IMR-90 (cell line): Measurements from ENCODE around the gene ME3. TPM values are rescaled to one million over a fixed set of nuclear protein-coding genes. Genes with fewer than 3 reads are reported as not detected.
A peak's percentile ranks its signal among the peaks of the same experiment; 100 is the strongest.

ENCODE experiments used
- ATAC-seq: fragments of 200-7000 bp; cut with Tn5 transposase; 2 replicates; pipeline ENCODE4 v1.9.1; 2020; ENCODE audit warnings: low read depth, mild to moderate bottlenecking, moderate library complexity
- BruUV-seq: library from RNA; stranded (reverse); fragments of 400-500 nt; replicated peaks from 2 replicates; lab custom pipeline; 2021; lab: Mats Ljungman, UMichigan
- CTCF ChIA-PET: fragments of 300-600 bp; formaldehyde crosslinking; extraction: SDS; loops from one replicate; lab custom pipeline; 2021; ENCODE audit warnings: antibody characterized with exemption; lab: Yijun Ruan, JAX
- POLR2A ChIA-PET: fragments of 300-600 bp; sonication (Branson Sonifier 250); formaldehyde crosslinking; loops from one replicate; lab custom pipeline; 2022; ENCODE audit warnings: antibody characterized with exemption; ENCODE audit not compliant: unreplicated experiment; lab: Charles Lee
- DNase-seq: peaks from one replicate; pipeline ENCODE4 v3.0.0; 2013
- H2AFZ ChIP-seq: replicated peaks from 2 replicates; pipeline ENCODE3; 2013; ENCODE audit warnings: low read length, mild to moderate bottlenecking; ENCODE audit not compliant: poor library complexity
- H2AK5ac ChIP-seq: 2 replicates; pipeline ENCODE4 v1.6.1; 2013; ENCODE audit warnings: low read depth, low read length, inconsistent platforms
- H2AK9ac ChIP-seq: replicated peaks from 2 replicates; pipeline ENCODE3; 2013; ENCODE audit warnings: mild to moderate bottlenecking, low read depth, low read length, moderate library complexity; ENCODE audit not compliant: poor library complexity
- H2BK120ac ChIP-seq: 2 replicates; pipeline ENCODE4 v1.6.1; 2013; ENCODE audit warnings: low read depth, low read length, inconsistent platforms
- H2BK15ac ChIP-seq: 3 replicates; pipeline ENCODE4 v1.6.1; 2013; ENCODE audit warnings: low read depth, low read length, inconsistent platforms
- H2BK20ac ChIP-seq: 2 replicates; pipeline ENCODE4 v1.6.1; 2013; ENCODE audit warnings: low read depth, mild to moderate bottlenecking, inconsistent platforms, low read length, moderate library complexity
- H2BK5ac ChIP-seq: 2 replicates; pipeline ENCODE4 v1.6.1; 2013; ENCODE audit warnings: mild to moderate bottlenecking, low read depth, low read length, inconsistent platforms; ENCODE audit not compliant: poor library complexity, severe bottlenecking
- H3K14ac ChIP-seq: replicated peaks from 2 replicates; pipeline ENCODE4 v1.6.1; 2013; ENCODE audit warnings: low read depth, low read length, inconsistent platforms
- H3K18ac ChIP-seq: 2 replicates; pipeline ENCODE4 v1.6.1; 2013; ENCODE audit warnings: low read depth, low read length, control low read depth
- H3K23ac ChIP-seq: 2 replicates; pipeline ENCODE4 v1.6.1; 2013; ENCODE audit warnings: low read depth, low read length, inconsistent platforms
- H3K27ac ChIP-seq: 2 replicates; pipeline ENCODE4 v1.5.1; 2013; ENCODE audit warnings: mild to moderate bottlenecking, control low read depth, low read length; ENCODE audit not compliant: insufficient read depth
- H3K27me3 ChIP-seq: 2 replicates; pipeline ENCODE4 v1.6.1; 2013; ENCODE audit warnings: low read length; ENCODE audit not compliant: control insufficient read depth, insufficient read depth
- H3K36me3 ChIP-seq: 2 replicates; pipeline ENCODE4 v1.6.1; 2013; ENCODE audit warnings: low read length, mixed read lengths; ENCODE audit not compliant: control insufficient read depth, insufficient read depth
- H3K4ac ChIP-seq: 2 replicates; pipeline ENCODE4 v1.6.1; 2013; ENCODE audit warnings: low read depth, low read length, inconsistent platforms
- H3K4me1 ChIP-seq: 2 replicates; pipeline ENCODE4 v1.6.1; 2013; ENCODE audit warnings: low read length, mixed read lengths; ENCODE audit not compliant: control insufficient read depth, insufficient read depth
- H3K4me2 ChIP-seq: 2 replicates; pipeline ENCODE4 v1.6.1; 2013; ENCODE audit warnings: low read depth, mild to moderate bottlenecking, control low read depth, low read length, moderate library complexity
- H3K4me3 ChIP-seq: 2 replicates; pipeline ENCODE4 v1.5.1; 2013; ENCODE audit warnings: low read depth, mild to moderate bottlenecking, control low read depth, low read length, moderate library complexity; ENCODE audit not compliant: insufficient read depth
- H3K56ac ChIP-seq: 2 replicates; pipeline ENCODE4 v1.6.1; 2013; ENCODE audit warnings: low read length, inconsistent platforms; ENCODE audit not compliant: insufficient read depth; ENCODE audit errors: extremely low read depth
- H3K79me1 ChIP-seq, 2 experiments: 2 replicates each; pipeline ENCODE4 v1.6.1; 2013; ENCODE audit warnings: low read length in 2 of 2, inconsistent platforms in 1 of 2, low read depth in 1 of 2
- H3K9ac ChIP-seq: 2 replicates; pipeline ENCODE4 v1.6.1; 2013; ENCODE audit warnings: low read depth, low read length, control low read depth
- H3K9me1 ChIP-seq: 2 replicates; pipeline ENCODE4 v1.6.1; 2013; ENCODE audit warnings: low read length, inconsistent platforms; ENCODE audit not compliant: insufficient read depth
- H3K9me3 ChIP-seq: 2 replicates; pipeline ENCODE4 v1.6.1; 2013; ENCODE audit warnings: low read length; ENCODE audit not compliant: control insufficient read depth, insufficient read depth
- H4K20me1 ChIP-seq: 2 replicates; pipeline ENCODE4 v1.6.1; 2013; ENCODE audit warnings: low read length, inconsistent platforms; ENCODE audit not compliant: insufficient read depth
- H4K5ac ChIP-seq: 2 replicates; pipeline ENCODE4 v1.6.1; 2013; ENCODE audit warnings: mild to moderate bottlenecking, low read depth, low read length, control low read depth
- H4K8ac ChIP-seq, 2 experiments: 2 replicates each; pipeline ENCODE4 v1.6.1; 2013; ENCODE audit warnings: low read depth in 2 of 2, low read length in 2 of 2, control low read depth in 1 of 2, inconsistent platforms in 1 of 2
- H4K91ac ChIP-seq: 2 replicates; pipeline ENCODE4 v1.6.1; 2013; ENCODE audit warnings: low read depth, low read length, inconsistent platforms; ENCODE audit not compliant: insufficient read depth
- BHLHE40 ChIP-seq: fragments of 150-350 bp; IDR thresholded peaks from 2 replicates; pipeline ENCODE4 v1.6.1; 2016; ENCODE audit warnings: mild to moderate bottlenecking, low read depth, low read length
- whole genome bisulfite sequencing, 2 experiments: methylation state at CpG; one replicate each; pipeline versions ENCODE4 v1.1.5 to v1.1.7; 2013; ENCODE audit warnings: missing lambda C conversion rate in 2 of 2; ENCODE audit not compliant: insufficient read length in 1 of 2; ENCODE audit errors: extremely low coverage in 2 of 2; 5-methylcytosine and 5-hydroxymethylcytosine counted together
- dilution Hi-C: fragments of 300-500 bp; cut with HindIII; formaldehyde crosslinking; loops from one replicate; pipeline ENCODE4 v1.14.3; 2018; ENCODE audit warnings: low sequenced_read_pairs; ENCODE audit not compliant: unreplicated experiment
- in situ Hi-C: fragments of 300-500 bp; cut with MboI; formaldehyde crosslinking; loops from 3 replicates; pipeline ENCODE4 v1.14.3; 2019; ENCODE audit warnings: low sequenced_read_pairs, inconsistent platforms, mixed read lengths
- intact Hi-C: fragments of 100-400 bp; cut with micrococcal nuclease; formaldehyde crosslinking; loops from 2 replicates; pipeline ENCODE4 v1.10.0; 2022
- polyA plus RNA-seq, 3 experiments: library from polyadenylated mRNA; depleted of rRNA; stranded (reverse); fragments of >200 nt; gene quantifications; 2 replicates each; pipeline ENCODE4 v1.2.3, GENCODE V29; 2012; ENCODE audit warnings: low replicate concordance in 1 of 3
- total RNA-seq: library from RNA; depleted of rRNA; stranded (reverse); fragments of >200 nt; gene quantifications from 2 replicates; pipeline ENCODE4 v1.2.3, GENCODE V29; 2012

Gene ME3
- total and polyA plus RNA-seq, 2 of the 4 experiments (the other 2 are of a cell fraction) = 7.8 to 9.0 TPM

GRCh38 chr11:86398106-86398505 lies 274.3 kb downstream of the ME3 start:
- no peak for TF ChIP-seq BHLHE40
- H2BK5ac ChIP-seq = peak overlapping the region; percentile 29
- CTCF ChIA-PET = interaction anchor here (0.6 kb wide), 1 partner anchor 14 kb away, joined by 3 read pairs; no protein-coding TSS in a partner anchor
- no peaks in the 10 kb centered on the region for H4K20me1 ChIP-seq
- no peak overlapping the region for H3K14ac ChIP-seq
- H3K4me3 ChIP-seq = no peak overlapping the region
- no peaks in the 10 kb centered on the region for H3K36me3 ChIP-seq
- no peak overlapping the region for H2AFZ ChIP-seq
- 86% methylated on average over 2 of the region's 3 CpGs; no CpG with 5 or more reads in 1 of the 2 experiments for WGBS, 2 experiments
- H2AK9ac ChIP-seq = no peak overlapping the region
- H3K4me1 ChIP-seq = peaks cover 14% of the 10 kb centered on the region
- H3K27me3 ChIP-seq = no peaks in the 10 kb centered on the region
- in situ Hi-C loops (no loop called here), intact Hi-C loops (no loop called here), dilution Hi-C loops (no loop called here)
- peak overlapping the region; percentile 51 for H2BK120ac ChIP-seq
- peak overlapping the region; percentile 55; the same call in 1 of the 2 replicates for H4K91ac ChIP-seq
- H2BK20ac ChIP-seq = peak overlapping the region; percentile 61; the same call in 1 of the 2 replicates
- H4K5ac ChIP-seq = no peak overlapping the region
- no peak for DNase-seq
- no peak for ATAC-seq
- H2AK5ac ChIP-seq = peak overlapping the region; percentile 82
- H3K4ac ChIP-seq = no peak overlapping the region
- H3K27ac ChIP-seq = no peak overlapping the region
- H3K23ac ChIP-seq = no peak overlapping the region
- POLR2A ChIA-PET = interaction anchor here (1.0 kb wide), 1 partner anchor 121 kb away, joined by 12 read pairs; no protein-coding TSS in a partner anchor
- H3K9me3 ChIP-seq = no peaks in the 10 kb centered on the region
- peaks cover 5% of the 10 kb centered on the region; the same call in 1 of the 2 replicates for H3K9me1 ChIP-seq
- no peak overlapping the region for H3K4me2 ChIP-seq
- no peak overlapping the region for H3K9ac ChIP-seq
- 0 out of 3 replicates have a peak overlapping the region, but pooled peaks have one; percentile 77 for H2BK15ac ChIP-seq
- H3K56ac ChIP-seq = no peak overlapping the region
- H3K79me1 ChIP-seq = peaks cover 0 to 4% of the 10 kb centered on the region in 2 experiments; a peak in 2 of 4 replicates
- BruUV-seq = no TSS peak
- 0 out of 4 replicates have a peak overlapping the region, but pooled peaks of 1 of the 2 experiments have one; percentile 9 for H4K8ac ChIP-seq
- H3K18ac ChIP-seq = no peak overlapping the region
